Measurements from ENCODE around the gene CRBN. TPM values are rescaled to one million over a fixed set of nuclear protein-coding genes. Genes with fewer than 3 reads are reported as not detected.

CRBN gene
- polyA plus RNA-seq, 1 donor: 85.1 TPM

GRCh38 chr3:3113042-3113709 lies 66.3 kb downstream of the CRBN start:
- no peak for DNase-seq

- DNase-seq: no peak
Measured at GRCh38 chr3:3110749-3111361, 68.6 kb downstream of the CRBN start.

- DNase-seq: peak; percentile 60
Measured at GRCh38 chr3:3110299-3110630, 69.2 kb downstream of the CRBN start, which contains the start of gene IL5RA. TSS of gene IL5RA (minus strand) at chr3:3110374. CDS start at chr3:3104984, 5,390 bp downstream.

- no peak for DNase-seq
Measured at GRCh38 chr3:3109407-3110298, 69.8 kb downstream of the CRBN start.

GRCh38 chr3:3107858-3108257 lies 71.6 kb downstream of the CRBN start:
- DNase-seq: no peak

- DNase-seq: no peak
Measured at GRCh38 chr3:3107181-3107580, 72.3 kb downstream of the CRBN start.

- no peak for DNase-seq
Measured at GRCh38 chr3:3105815-3106214, 73.7 kb downstream of the CRBN start.

- no peak for DNase-seq
Measured at GRCh38 chr3:3105246-3105645, 74.2 kb downstream of the CRBN start.

- DNase-seq: no peak
Measured at GRCh38 chr3:3102751-3103150, 76.7 kb downstream of the CRBN start.

- no peak for DNase-seq
Measured at GRCh38 chr3:3101660-3102458, 77.6 kb downstream of the CRBN start.

Other genes with a start within 250 kb of the CRBN start
- 0.73 TPM for gene IL5RA, start 69.3 kb downstream of the CRBN start, polyA plus RNA-seq (ENCODE audit: insufficient read length)
- gene TRNT1, start 52.8 kb downstream of the CRBN start, polyA plus RNA-seq (ENCODE audit: insufficient read length): 48.9 TPM